ENCODE measurements around the gene CEP44. TPM values are rescaled to one million over a fixed set of nuclear protein-coding genes. Genes with fewer than 3 reads are reported as not detected.

CEP44 gene
- total RNA-seq, 1 experiment from 2014 or later: 15.3 TPM

DNA sequence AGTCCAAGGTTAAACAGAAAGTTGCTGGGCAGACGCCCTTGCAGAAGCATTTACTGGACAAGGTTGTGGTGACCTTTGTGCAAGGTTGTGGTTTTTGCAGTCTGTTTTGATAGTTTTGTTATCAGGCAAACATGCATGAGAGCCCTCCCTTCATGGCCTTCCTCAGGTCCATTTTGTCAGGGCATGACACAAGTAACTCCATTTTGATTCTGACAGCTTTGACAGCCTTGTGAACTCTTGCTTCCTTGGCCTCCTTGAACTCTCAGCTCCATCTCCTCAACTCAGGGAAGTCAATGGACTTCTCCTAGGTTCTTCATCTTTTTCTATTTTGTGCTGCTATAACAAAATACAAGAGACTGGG is 97.7 kb downstream of the CEP44 start:
- no TSS peak for BruUV-seq (replicated peaks)
- no peaks in the 10 kb centered on the region for H3K9me3 Mint-ChIP-seq (ENCODE audit: unreplicated experiment)
- TF ChIP-seq, protein P1, sequence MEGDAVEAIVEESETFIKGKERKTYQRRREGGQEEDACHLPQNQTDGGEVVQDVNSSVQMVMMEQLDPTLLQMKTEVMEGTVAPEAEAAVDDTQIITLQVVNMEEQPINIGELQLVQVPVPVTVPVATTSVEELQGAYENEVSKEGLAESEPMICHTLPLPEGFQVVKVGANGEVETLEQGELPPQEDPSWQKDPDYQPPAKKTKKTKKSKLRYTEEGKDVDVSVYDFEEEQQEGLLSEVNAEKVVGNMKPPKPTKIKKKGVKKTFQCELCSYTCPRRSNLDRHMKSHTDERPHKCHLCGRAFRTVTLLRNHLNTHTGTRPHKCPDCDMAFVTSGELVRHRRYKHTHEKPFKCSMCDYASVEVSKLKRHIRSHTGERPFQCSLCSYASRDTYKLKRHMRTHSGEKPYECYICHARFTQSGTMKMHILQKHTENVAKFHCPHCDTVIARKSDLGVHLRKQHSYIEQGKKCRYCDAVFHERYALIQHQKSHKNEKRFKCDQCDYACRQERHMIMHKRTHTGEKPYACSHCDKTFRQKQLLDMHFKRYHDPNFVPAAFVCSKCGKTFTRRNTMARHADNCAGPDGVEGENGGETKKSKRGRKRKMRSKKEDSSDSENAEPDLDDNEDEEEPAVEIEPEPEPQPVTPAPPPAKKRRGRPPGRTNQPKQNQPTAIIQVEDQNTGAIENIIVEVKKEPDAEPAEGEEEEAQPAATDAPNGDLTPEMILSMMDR (IDR thresholded peaks at IDR 0.05; ENCODE audit: unreplicated experiment): no peak
- POLR2A ChIA-PET: interaction anchor here (1.0 kb wide), 1 partner anchor 8 kb away, joined by 5 read pairs; no protein-coding TSS in a partner anchor
- no peak overlapping the region for H3K27ac Mint-ChIP-seq (ENCODE audit: low read depth, unreplicated experiment)
- intact Hi-C loops (cut with micrococcal nuclease): no loop called here
- DNase-seq (ENCODE audit: unreplicated experiment): no peak
- CTCF ChIA-PET: interaction anchor here (0.6 kb wide), 1 partner anchor 15 kb away, joined by 3 read pairs; no protein-coding TSS in a partner anchor
- H3K36me3 Mint-ChIP-seq (ENCODE audit: insufficient read depth, unreplicated experiment): no peaks in the 10 kb centered on the region
- H3K27me3 Mint-ChIP-seq (ENCODE audit: insufficient read depth, unreplicated experiment): no peaks in the 10 kb centered on the region
- H3K4me1 Mint-ChIP-seq (ENCODE audit: insufficient read depth, unreplicated experiment): no peaks in the 10 kb centered on the region
- no peak overlapping the region for H3K4me3 Mint-ChIP-seq (ENCODE audit: unreplicated experiment)

Other genes with a start within 250 kb of the CEP44 start
- 22.1 and 30.6 TPM in 2 replicates for gene FBXO8, start 244 bp upstream of the CEP44 start, total RNA-seq (2022)
- gene HPGD, start 238.6 kb downstream of the CEP44 start, total RNA-seq (2022): 0.59 and 0.77 TPM in 2 replicates

All from MCF 10A (cell line).